OCI-LY7 (cell line): ENCODE data around the gene RAP1B.

Source experiments
- EZH2phosphoT487 ChIP-seq: fragments of 200-600 bp; sonication (generic); IDR thresholded peaks from 2 replicates; pipeline ENCODE4 v1.6.1; 2018; ENCODE audit warnings: low read depth, borderline replicate concordance, mild to moderate bottlenecking, mixed run types, antibody characterized with exemption, low read length, moderate library complexity, mixed read lengths
- TF ChIP-seq, protein P1 (sequence below): fragments of 200-600 bp; sonication (generic); conservative IDR thresholded peaks from 2 replicates; pipeline ENCODE4 v1.5.1; 2014; ENCODE audit warnings: mild to moderate bottlenecking, antibody characterized with exemption, low read length, moderate library complexity, mixed read lengths

DNA sequence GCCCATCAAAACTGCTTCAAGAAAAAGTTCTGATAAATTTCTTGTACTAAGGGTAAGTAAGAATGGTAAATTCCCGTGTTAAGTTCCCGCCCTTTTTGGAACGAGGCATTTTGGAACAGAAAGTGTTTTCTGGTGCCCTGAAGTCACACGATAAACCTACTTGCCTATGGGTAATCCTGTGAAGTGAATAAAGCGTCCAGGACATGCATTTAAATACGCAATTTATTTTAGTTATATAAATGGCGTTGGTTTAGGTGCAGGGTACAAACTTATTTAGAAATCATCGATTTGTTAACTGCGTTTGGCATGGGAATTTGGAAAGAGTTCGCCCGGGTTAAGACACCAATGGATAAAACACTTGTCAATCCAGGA lies 715 bp upstream of the RAP1B start:
- TF ChIP-seq, protein P1, sequence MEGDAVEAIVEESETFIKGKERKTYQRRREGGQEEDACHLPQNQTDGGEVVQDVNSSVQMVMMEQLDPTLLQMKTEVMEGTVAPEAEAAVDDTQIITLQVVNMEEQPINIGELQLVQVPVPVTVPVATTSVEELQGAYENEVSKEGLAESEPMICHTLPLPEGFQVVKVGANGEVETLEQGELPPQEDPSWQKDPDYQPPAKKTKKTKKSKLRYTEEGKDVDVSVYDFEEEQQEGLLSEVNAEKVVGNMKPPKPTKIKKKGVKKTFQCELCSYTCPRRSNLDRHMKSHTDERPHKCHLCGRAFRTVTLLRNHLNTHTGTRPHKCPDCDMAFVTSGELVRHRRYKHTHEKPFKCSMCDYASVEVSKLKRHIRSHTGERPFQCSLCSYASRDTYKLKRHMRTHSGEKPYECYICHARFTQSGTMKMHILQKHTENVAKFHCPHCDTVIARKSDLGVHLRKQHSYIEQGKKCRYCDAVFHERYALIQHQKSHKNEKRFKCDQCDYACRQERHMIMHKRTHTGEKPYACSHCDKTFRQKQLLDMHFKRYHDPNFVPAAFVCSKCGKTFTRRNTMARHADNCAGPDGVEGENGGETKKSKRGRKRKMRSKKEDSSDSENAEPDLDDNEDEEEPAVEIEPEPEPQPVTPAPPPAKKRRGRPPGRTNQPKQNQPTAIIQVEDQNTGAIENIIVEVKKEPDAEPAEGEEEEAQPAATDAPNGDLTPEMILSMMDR, result no peak
- no peak for TF ChIP-seq EZH2phosphoT487
